Measurements from ENCODE around the gene HDGFL3.

HDGFL3 gene

GRCh38 chr15:83108266-83109219 is 99.1 kb downstream of the HDGFL3 start:
- no peaks in the 10 kb centered on the region for H3K9me3 ChIP-seq (ENCODE audit: control insufficient read depth in 5 of 5, low read length in 5 of 5)
- peak overlapping the region in 3 of 5 donors; percentile 33 to 68 (median 64) for H3K9ac ChIP-seq (ENCODE audit: low read length in 5 of 5)
- H3K27ac ChIP-seq (ENCODE audit: low read depth, low read length), result no peak overlapping the region
- H3K4me1 ChIP-seq (ENCODE audit: control insufficient read depth in 5 of 5, insufficient read depth in 5 of 5, low read length in 5 of 5), result peaks cover 1 to 53% (median 40%) of the 10 kb centered on the region in 5 donors
- peaks cover 16 to 22% (median 16%) of the 10 kb centered on the region in 5 donors for H3K27me3 ChIP-seq (ENCODE audit: control insufficient read depth in 5 of 5, insufficient read depth in 4 of 5, low read length in 5 of 5)
- H3K36me3 ChIP-seq (ENCODE audit: control insufficient read depth in 5 of 5, insufficient read depth in 5 of 5, low read length in 5 of 5), result no peaks in the 10 kb centered on the region
- H3K4me3 ChIP-seq (ENCODE audit: low read depth in 1 of 5, low read length in 5 of 5), result peak overlapping the region; percentile 52 to 69 (median 66)

GRCh38 chr15:83107841-83108181 is 99.8 kb downstream of the HDGFL3 start:
- peaks cover 0 to 46% (median 33%) of the 10 kb centered on the region in 5 donors for H3K4me1 ChIP-seq (ENCODE audit: control insufficient read depth in 5 of 5, insufficient read depth in 5 of 5, low read length in 5 of 5)

GRCh38 chr15:83106994-83107840 is 100.4 kb downstream of the HDGFL3 start, which contains the start of gene TM6SF1:
TSS of gene TM6SF1 (plus strand) at chr15:83107645. CDS start at chr15:83107681, 36 bp downstream.
- Histone ChIP-seq H3K4me1 (ENCODE audit: control insufficient read depth in 5 of 5, insufficient read depth in 5 of 5, low read length in 5 of 5) (peaks cover 0 to 40% (median 30%) of the 10 kb centered on the region in 5 donors), H3K9ac (ENCODE audit: low read length in 5 of 5) (peak within 1 kb of the TSS in 3 of 5 donors; percentile 40 to 68 (median 64)), H3K4me3 (ENCODE audit: low read depth in 1 of 5, low read length in 5 of 5) (peak within 1 kb of the TSS; percentile 52 to 69 (median 66)), H3K27me3 (ENCODE audit: control insufficient read depth in 5 of 5, insufficient read depth in 4 of 5, low read length in 5 of 5) (peaks cover 16 to 22% (median 16%) of the 10 kb centered on the region in 5 donors), H3K9me3 (ENCODE audit: control insufficient read depth in 5 of 5, low read length in 5 of 5) (no peaks in the 10 kb centered on the region), H3K27ac (ENCODE audit: low read depth, low read length) (no peak within 1 kb of the TSS), H3K36me3 (ENCODE audit: control insufficient read depth in 5 of 5, insufficient read depth in 5 of 5, low read length in 5 of 5) (no peaks in the 10 kb centered on the region)

More at GRCh38 chr15:83107841-83108181, 99.8 kb downstream of the HDGFL3 start:
- Histone ChIP-seq H3K27ac (ENCODE audit: low read depth, low read length) (no peak overlapping the region), H3K9ac (ENCODE audit: low read length in 5 of 5) (peak overlapping the region in 3 of 5 donors; percentile 33 to 68 (median 64)), H3K36me3 (ENCODE audit: control insufficient read depth in 5 of 5, insufficient read depth in 5 of 5, low read length in 5 of 5) (no peaks in the 10 kb centered on the region), H3K4me3 (ENCODE audit: low read depth in 1 of 5, low read length in 5 of 5) (peak overlapping the region; percentile 52 to 69 (median 66)), H3K9me3 (ENCODE audit: control insufficient read depth in 5 of 5, low read length in 5 of 5) (no peaks in the 10 kb centered on the region), H3K27me3 (ENCODE audit: control insufficient read depth in 5 of 5, insufficient read depth in 4 of 5, low read length in 5 of 5) (peaks cover 16 to 22% (median 16%) of the 10 kb centered on the region in 5 donors)

GRCh38 chr15:83105440-83105839 is 102.2 kb downstream of the HDGFL3 start:
- no peak overlapping the region for H3K27ac ChIP-seq (ENCODE audit: low read depth, low read length)
- peaks cover 0 to 37% (median 26%) of the 10 kb centered on the region in 5 donors for H3K4me1 ChIP-seq (ENCODE audit: control insufficient read depth in 5 of 5, insufficient read depth in 5 of 5, low read length in 5 of 5)
- no peak overlapping the region for H3K9ac ChIP-seq (ENCODE audit: low read length in 5 of 5)
- peaks cover 16 to 22% (median 19%) of the 10 kb centered on the region in 5 donors for H3K27me3 ChIP-seq (ENCODE audit: control insufficient read depth in 5 of 5, insufficient read depth in 4 of 5, low read length in 5 of 5)
- H3K9me3 ChIP-seq (ENCODE audit: control insufficient read depth in 5 of 5, low read length in 5 of 5), result no peaks in the 10 kb centered on the region
- no peak overlapping the region for H3K4me3 ChIP-seq (ENCODE audit: low read depth in 1 of 5, low read length in 5 of 5)
- H3K36me3 ChIP-seq (ENCODE audit: control insufficient read depth in 5 of 5, insufficient read depth in 5 of 5, low read length in 5 of 5), result no peaks in the 10 kb centered on the region

GRCh38 chr15:83104141-83104540 is 103.5 kb downstream of the HDGFL3 start:
- H3K9ac ChIP-seq (ENCODE audit: low read length in 5 of 5), result no peak overlapping the region
- no peaks in the 10 kb centered on the region for H3K36me3 ChIP-seq (ENCODE audit: control insufficient read depth in 5 of 5, insufficient read depth in 5 of 5, low read length in 5 of 5)
- H3K9me3 ChIP-seq (ENCODE audit: control insufficient read depth in 5 of 5, low read length in 5 of 5), result no peaks in the 10 kb centered on the region
- H3K4me3 ChIP-seq (ENCODE audit: low read depth in 1 of 5, low read length in 5 of 5), result no peak overlapping the region
- peaks cover 0 to 24% (median 20%) of the 10 kb centered on the region in 5 donors for H3K4me1 ChIP-seq (ENCODE audit: control insufficient read depth in 5 of 5, insufficient read depth in 5 of 5, low read length in 5 of 5)
- peaks cover 11 to 22% (median 13%) of the 10 kb centered on the region in 5 donors for H3K27me3 ChIP-seq (ENCODE audit: control insufficient read depth in 5 of 5, insufficient read depth in 4 of 5, low read length in 5 of 5)
- no peak overlapping the region for H3K27ac ChIP-seq (ENCODE audit: low read depth, low read length)

- Histone ChIP-seq H3K9ac (ENCODE audit: low read length in 5 of 5) (no peak overlapping the region), H3K4me1 (ENCODE audit: control insufficient read depth in 5 of 5, insufficient read depth in 5 of 5, low read length in 5 of 5) (peaks cover 0 to 9% (median 5%) of the 10 kb centered on the region in 5 donors), H3K4me3 (ENCODE audit: low read depth in 1 of 5, low read length in 5 of 5) (no peak overlapping the region), H3K36me3 (ENCODE audit: control insufficient read depth in 5 of 5, insufficient read depth in 5 of 5, low read length in 5 of 5) (no peaks in the 10 kb centered on the region), H3K27ac (ENCODE audit: low read depth, low read length) (no peak overlapping the region), H3K27me3 (ENCODE audit: control insufficient read depth in 5 of 5, insufficient read depth in 4 of 5, low read length in 5 of 5) (peaks cover 0 to 6% (median 3%) of the 10 kb centered on the region in 5 donors), H3K9me3 (ENCODE audit: control insufficient read depth in 5 of 5, low read length in 5 of 5) (peaks cover 2 to 12% (median 7%) of the 10 kb centered on the region in 5 donors)
These were observed 105.3 kb downstream of the HDGFL3 start for GRCh38 chr15:83102346-83102745.

GRCh38 chr15:83100097-83100646 is 107.5 kb downstream of the HDGFL3 start:
- Histone ChIP-seq H3K9me3 (ENCODE audit: control insufficient read depth in 5 of 5, low read length in 5 of 5) (peaks cover 2 to 14% (median 7%) of the 10 kb centered on the region in 5 donors), H3K4me3 (ENCODE audit: low read depth in 1 of 5, low read length in 5 of 5) (no peak overlapping the region), H3K27me3 (ENCODE audit: control insufficient read depth in 5 of 5, insufficient read depth in 4 of 5, low read length in 5 of 5) (peaks cover 0 to 6% (median 3%) of the 10 kb centered on the region in 5 donors), H3K27ac (ENCODE audit: low read depth, low read length) (no peak overlapping the region), H3K9ac (ENCODE audit: low read length in 5 of 5) (no peak overlapping the region), H3K4me1 (ENCODE audit: control insufficient read depth in 5 of 5, insufficient read depth in 5 of 5, low read length in 5 of 5) (peaks cover 0 to 4% (median 3%) of the 10 kb centered on the region in 5 donors), H3K36me3 (ENCODE audit: control insufficient read depth in 5 of 5, insufficient read depth in 5 of 5, low read length in 5 of 5) (no peaks in the 10 kb centered on the region)

GRCh38 chr15:83099290-83099689 is 108.3 kb downstream of the HDGFL3 start:
- Histone ChIP-seq H3K36me3 (ENCODE audit: control insufficient read depth in 5 of 5, insufficient read depth in 5 of 5, low read length in 5 of 5) (no peaks in the 10 kb centered on the region), H3K9me3 (ENCODE audit: control insufficient read depth in 5 of 5, low read length in 5 of 5) (peaks cover 2 to 14% (median 7%) of the 10 kb centered on the region in 5 donors), H3K27me3 (ENCODE audit: control insufficient read depth in 5 of 5, insufficient read depth in 4 of 5, low read length in 5 of 5) (peaks cover 0 to 6% (median 2%) of the 10 kb centered on the region in 5 donors), H3K4me3 (ENCODE audit: low read depth in 1 of 5, low read length in 5 of 5) (no peak overlapping the region), H3K27ac (ENCODE audit: low read depth, low read length) (no peak overlapping the region), H3K4me1 (ENCODE audit: control insufficient read depth in 5 of 5, insufficient read depth in 5 of 5, low read length in 5 of 5) (peaks cover 0 to 4% (median 3%) of the 10 kb centered on the region in 5 donors), H3K9ac (ENCODE audit: low read length in 5 of 5) (no peak overlapping the region)

- Histone ChIP-seq H3K4me1 (ENCODE audit: control insufficient read depth in 5 of 5, insufficient read depth in 5 of 5, low read length in 5 of 5) (peaks cover 0 to 4% (median 3%) of the 10 kb centered on the region in 5 donors), H3K4me3 (ENCODE audit: low read depth in 1 of 5, low read length in 5 of 5) (no peak overlapping the region), H3K27ac (ENCODE audit: low read depth, low read length) (no peak overlapping the region), H3K9ac (ENCODE audit: low read length in 5 of 5) (no peak overlapping the region), H3K9me3 (ENCODE audit: control insufficient read depth in 5 of 5, low read length in 5 of 5) (peaks cover 2 to 14% (median 7%) of the 10 kb centered on the region in 5 donors), H3K27me3 (ENCODE audit: control insufficient read depth in 5 of 5, insufficient read depth in 4 of 5, low read length in 5 of 5) (peaks cover 0 to 6% (median 0%) of the 10 kb centered on the region in 5 donors), H3K36me3 (ENCODE audit: control insufficient read depth in 5 of 5, insufficient read depth in 5 of 5, low read length in 5 of 5) (no peaks in the 10 kb centered on the region)
These were observed 109.5 kb downstream of the HDGFL3 start for GRCh38 chr15:83098079-83098478.
